ENCODE measurements around the gene GOT2. TPM values are rescaled to one million over a fixed set of nuclear protein-coding genes. Genes with fewer than 3 reads are reported as not detected.

The GOT2 gene
- polyA plus RNA-seq, 1 donor from 2014 or later: 55.6 TPM

DNA sequence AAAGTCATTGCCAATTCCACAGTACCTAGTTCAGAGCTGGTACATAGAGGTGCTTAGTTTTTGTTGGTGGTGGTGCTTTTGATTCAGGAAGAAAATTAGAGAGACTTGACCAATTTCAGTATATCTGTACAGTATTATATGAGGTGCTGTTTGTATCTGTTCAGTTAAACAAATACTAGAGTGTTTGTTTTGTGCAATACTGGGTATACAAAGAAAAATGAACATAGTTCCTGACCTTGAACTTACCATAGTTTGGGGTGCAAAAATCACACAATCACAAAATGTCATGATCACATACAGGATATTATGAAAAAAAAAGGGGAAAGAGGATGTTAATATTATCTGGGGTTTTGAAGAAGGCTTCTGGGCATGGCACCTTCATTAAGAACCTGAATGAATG lies 39.8 kb upstream of the GOT2 start:
- Histone ChIP-seq H3F3A (ENCODE audit: insufficient read depth, low read length, poor library complexity, severe bottlenecking) (no peaks in the 10 kb centered on the region), H3K4me2 (ENCODE audit: low read length) (no peak overlapping the region), H3K79me2 (replicated peaks; ENCODE audit: insufficient read depth, low read length) (no peaks in the 10 kb centered on the region), H2AFZ (ENCODE audit: low read depth, low read length) (no peak overlapping the region), H3K9me2 (ENCODE audit: insufficient read depth, low read length) (no peaks in the 10 kb centered on the region), H3K27ac (ENCODE audit: low read length) (no peak overlapping the region), H3K9me3 (ENCODE audit: low read length) (no peaks in the 10 kb centered on the region), H4K20me1 (ENCODE audit: insufficient read depth) (no peaks in the 10 kb centered on the region), H3K9ac (ENCODE audit: low read length) (no peak overlapping the region), H3K27me3 (ENCODE audit: insufficient read depth, low read depth, low read length) (no peaks in the 10 kb centered on the region), H3K36me3 (ENCODE audit: insufficient read depth, low read length) (no peaks in the 10 kb centered on the region), H3K4me3 (ENCODE audit: low read length) (no peak overlapping the region)
- TF ChIP-seq EZH2 (IDR thresholded peaks at IDR 0.05; ENCODE audit: borderline replicate concordance, insufficient read depth, low read length, poor library complexity, severe bottlenecking) (no peak), POLR2AphosphoS5 (IDR thresholded peaks at IDR 0.05) (no peak), TAF1 (IDR thresholded peaks at IDR 0.05; ENCODE audit: low read depth) (no peak), SMC3 (conservative IDR thresholded peaks at IDR 0.05; ENCODE audit: poor library complexity) (no peak), EP300 (conservative IDR thresholded peaks at IDR 0.05; ENCODE audit: poor library complexity, severe bottlenecking) (no peak)
- TF ChIP-seq, protein P1, sequence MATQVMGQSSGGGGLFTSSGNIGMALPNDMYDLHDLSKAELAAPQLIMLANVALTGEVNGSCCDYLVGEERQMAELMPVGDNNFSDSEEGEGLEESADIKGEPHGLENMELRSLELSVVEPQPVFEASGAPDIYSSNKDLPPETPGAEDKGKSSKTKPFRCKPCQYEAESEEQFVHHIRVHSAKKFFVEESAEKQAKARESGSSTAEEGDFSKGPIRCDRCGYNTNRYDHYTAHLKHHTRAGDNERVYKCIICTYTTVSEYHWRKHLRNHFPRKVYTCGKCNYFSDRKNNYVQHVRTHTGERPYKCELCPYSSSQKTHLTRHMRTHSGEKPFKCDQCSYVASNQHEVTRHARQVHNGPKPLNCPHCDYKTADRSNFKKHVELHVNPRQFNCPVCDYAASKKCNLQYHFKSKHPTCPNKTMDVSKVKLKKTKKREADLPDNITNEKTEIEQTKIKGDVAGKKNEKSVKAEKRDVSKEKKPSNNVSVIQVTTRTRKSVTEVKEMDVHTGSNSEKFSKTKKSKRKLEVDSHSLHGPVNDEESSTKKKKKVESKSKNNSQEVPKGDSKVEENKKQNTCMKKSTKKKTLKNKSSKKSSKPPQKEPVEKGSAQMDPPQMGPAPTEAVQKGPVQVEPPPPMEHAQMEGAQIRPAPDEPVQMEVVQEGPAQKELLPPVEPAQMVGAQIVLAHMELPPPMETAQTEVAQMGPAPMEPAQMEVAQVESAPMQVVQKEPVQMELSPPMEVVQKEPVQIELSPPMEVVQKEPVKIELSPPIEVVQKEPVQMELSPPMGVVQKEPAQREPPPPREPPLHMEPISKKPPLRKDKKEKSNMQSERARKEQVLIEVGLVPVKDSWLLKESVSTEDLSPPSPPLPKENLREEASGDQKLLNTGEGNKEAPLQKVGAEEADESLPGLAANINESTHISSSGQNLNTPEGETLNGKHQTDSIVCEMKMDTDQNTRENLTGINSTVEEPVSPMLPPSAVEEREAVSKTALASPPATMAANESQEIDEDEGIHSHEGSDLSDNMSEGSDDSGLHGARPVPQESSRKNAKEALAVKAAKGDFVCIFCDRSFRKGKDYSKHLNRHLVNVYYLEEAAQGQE (IDR thresholded peaks at IDR 0.05; ENCODE audit: borderline replicate concordance): no peak
- TF ChIP-seq, protein P2, sequence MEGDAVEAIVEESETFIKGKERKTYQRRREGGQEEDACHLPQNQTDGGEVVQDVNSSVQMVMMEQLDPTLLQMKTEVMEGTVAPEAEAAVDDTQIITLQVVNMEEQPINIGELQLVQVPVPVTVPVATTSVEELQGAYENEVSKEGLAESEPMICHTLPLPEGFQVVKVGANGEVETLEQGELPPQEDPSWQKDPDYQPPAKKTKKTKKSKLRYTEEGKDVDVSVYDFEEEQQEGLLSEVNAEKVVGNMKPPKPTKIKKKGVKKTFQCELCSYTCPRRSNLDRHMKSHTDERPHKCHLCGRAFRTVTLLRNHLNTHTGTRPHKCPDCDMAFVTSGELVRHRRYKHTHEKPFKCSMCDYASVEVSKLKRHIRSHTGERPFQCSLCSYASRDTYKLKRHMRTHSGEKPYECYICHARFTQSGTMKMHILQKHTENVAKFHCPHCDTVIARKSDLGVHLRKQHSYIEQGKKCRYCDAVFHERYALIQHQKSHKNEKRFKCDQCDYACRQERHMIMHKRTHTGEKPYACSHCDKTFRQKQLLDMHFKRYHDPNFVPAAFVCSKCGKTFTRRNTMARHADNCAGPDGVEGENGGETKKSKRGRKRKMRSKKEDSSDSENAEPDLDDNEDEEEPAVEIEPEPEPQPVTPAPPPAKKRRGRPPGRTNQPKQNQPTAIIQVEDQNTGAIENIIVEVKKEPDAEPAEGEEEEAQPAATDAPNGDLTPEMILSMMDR (IDR thresholded peaks at IDR 0.05; ENCODE audit: poor library complexity, severe bottlenecking): no peak

DNA sequence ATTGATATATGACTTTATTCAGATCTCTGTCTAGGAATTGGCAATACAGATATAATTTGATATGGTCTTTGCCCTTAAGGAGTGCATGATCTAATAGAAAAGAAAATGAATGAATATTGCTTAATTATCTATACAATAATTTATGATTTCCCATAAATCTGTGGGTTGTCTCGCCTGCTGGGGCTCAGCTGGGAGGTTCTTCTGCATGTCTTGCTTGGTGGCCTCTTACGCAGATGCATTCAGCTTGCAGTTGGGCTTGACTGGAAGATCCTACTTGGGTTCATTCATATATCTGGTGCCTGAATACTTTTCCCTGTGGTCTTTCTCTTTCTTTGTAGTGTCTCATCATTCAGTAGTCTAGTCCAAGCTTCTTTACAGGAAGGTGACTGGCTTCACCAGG lies 34.0 kb upstream of the GOT2 start:
- no peak overlapping the region for H2AFZ ChIP-seq (ENCODE audit: low read depth, low read length)
- no peak overlapping the region for H3K27ac ChIP-seq (ENCODE audit: low read length)
- TF ChIP-seq EP300 (conservative IDR thresholded peaks at IDR 0.05; ENCODE audit: poor library complexity, severe bottlenecking) (no peak), MXI1 (conservative IDR thresholded peaks at IDR 0.05; ENCODE audit: poor library complexity, severe bottlenecking) (no peak), RAD21 (conservative IDR thresholded peaks at IDR 0.05) (no peak), TAF1 (IDR thresholded peaks at IDR 0.05; ENCODE audit: low read depth) (no peak), EZH2 (IDR thresholded peaks at IDR 0.05; ENCODE audit: borderline replicate concordance, insufficient read depth, low read length, poor library complexity, severe bottlenecking) (no peak), SMC3 (conservative IDR thresholded peaks at IDR 0.05; ENCODE audit: poor library complexity) (no peak), POLR2AphosphoS5 (IDR thresholded peaks at IDR 0.05) (no peak)
- TF ChIP-seq, protein P1 (IDR thresholded peaks at IDR 0.05; ENCODE audit: borderline replicate concordance): no peak
- TF ChIP-seq, protein P2 (IDR thresholded peaks at IDR 0.05; ENCODE audit: poor library complexity, severe bottlenecking): no peak
- H3K9me3 ChIP-seq (ENCODE audit: low read length): no peaks in the 10 kb centered on the region
- H3K4me2 ChIP-seq (ENCODE audit: low read length): no peak overlapping the region
- no peaks in the 10 kb centered on the region for H3K79me2 ChIP-seq (replicated peaks; ENCODE audit: insufficient read depth, low read length)
- H3K27me3 ChIP-seq (ENCODE audit: insufficient read depth, low read depth, low read length): no peaks in the 10 kb centered on the region
- H3K36me3 ChIP-seq (ENCODE audit: insufficient read depth, low read length): no peaks in the 10 kb centered on the region
- H3K9ac ChIP-seq (ENCODE audit: low read length): no peak overlapping the region
- no peak overlapping the region for H3K4me3 ChIP-seq (ENCODE audit: low read length)
- H3K9me2 ChIP-seq (ENCODE audit: insufficient read depth, low read length): no peaks in the 10 kb centered on the region
- H3F3A ChIP-seq (ENCODE audit: insufficient read depth, low read length, poor library complexity, severe bottlenecking): no peaks in the 10 kb centered on the region
- no peaks in the 10 kb centered on the region for H4K20me1 ChIP-seq (ENCODE audit: insufficient read depth)
